ENCODE measurements around the gene ARHGAP26. TPM values are rescaled to one million over a fixed set of nuclear protein-coding genes. Genes with fewer than 3 reads are reported as not detected.

The ARHGAP26 gene
- total and polyA plus RNA-seq, 2 donors (not counting 3 experiments of a cell fraction or from before 2014, with no cell fraction given), result 3.1 to 16.2 TPM

GRCh38 chr5:143271431-143271830 lies 501.3 kb downstream of the ARHGAP26 start:
- H3K9me1 ChIP-seq (replicated peaks; ENCODE audit: control insufficient read depth, extremely low read depth, insufficient read depth, low read length), result no peaks in the 10 kb centered on the region
- no peak overlapping the region for H3K4me2 ChIP-seq (ENCODE audit: insufficient read depth, low read length)
- H4K20me1 ChIP-seq (replicated peaks; ENCODE audit: control insufficient read depth, extremely low read depth, insufficient read depth, low read length), result no peaks in the 10 kb centered on the region
- H3K79me2 ChIP-seq (ENCODE audit: control insufficient read depth, insufficient read depth, low read length), result no peaks in the 10 kb centered on the region
- TF ChIP-seq POLR2A (IDR thresholded peaks at IDR 0.05; ENCODE audit: low read depth, low read length) (no peak), FOS (IDR thresholded peaks at IDR 0.05; ENCODE audit: borderline replicate concordance, insufficient read depth, low read length) (no peak), MYC (IDR thresholded peaks at IDR 0.05; ENCODE audit: low read depth, low read length) (no peak), GATA2 (IDR thresholded peaks at IDR 0.05; ENCODE audit: insufficient read depth, insufficient read length, low read depth, low read length) (no peak), CTCF (IDR thresholded peaks at IDR 0.05; ENCODE audit: extremely low read depth in 1 of 2, insufficient read depth in 1 of 2, low read depth in 1 of 2, low read length in 2 of 2) (no peak), EZH2 (IDR thresholded peaks at IDR 0.05; ENCODE audit: borderline replicate concordance, low read depth, low read length, severe bottlenecking) (no peak), POLR2AphosphoS5 (IDR thresholded peaks at IDR 0.05; ENCODE audit: insufficient read depth, low read depth, low read length) (no peak), MAX (IDR thresholded peaks at IDR 0.05; ENCODE audit: insufficient read depth, insufficient read length) (no peak), JUN (IDR thresholded peaks at IDR 0.05; ENCODE audit: borderline replicate concordance, insufficient read depth, insufficient read length, low read depth) (no peak)
- CTCF ChIA-PET, result interaction anchor here (0.7 to 1.0 kb wide), 2 partner anchors 9 to 40 kb away, joined by 3 read pairs; no protein-coding TSS in a partner anchor
- DNase-seq (ENCODE audit: low read depth, low spot score), result no peak
- no peaks in the 10 kb centered on the region for H3K36me3 ChIP-seq (ENCODE audit: control insufficient read depth in 2 of 2, extremely low read depth in 1 of 2, insufficient read depth in 2 of 2, low read length in 2 of 2)
- dilution Hi-C loops (cut with MboI; ENCODE audit: extremely low pct_ligation_motif_present, low sequenced_read_pairs) (no loop called here), intact Hi-C loops (cut with micrococcal nuclease) (no loop called here)
- H3K27ac ChIP-seq (ENCODE audit: insufficient read depth, low read depth, low read length), result no peak overlapping the region
- no peak overlapping the region for H2AFZ ChIP-seq (ENCODE audit: low read depth, low read length)
- no peak for FAIRE-seq
- no peaks in the 10 kb centered on the region for H3K27me3 ChIP-seq (ENCODE audit: control insufficient read depth in 2 of 2, insufficient read depth in 2 of 2, low read length in 2 of 2)
- H3K9me3 ChIP-seq (replicated peaks; ENCODE audit: control insufficient read depth, insufficient read depth, low read length), result no peaks in the 10 kb centered on the region
- no peak overlapping the region for H3K4me3 ChIP-seq (replicated peaks in 1 of 3; ENCODE audit: insufficient read depth in 1 of 3, low read depth in 1 of 3, low read length in 3 of 3)
- H3K9ac ChIP-seq (replicated peaks; ENCODE audit: extremely low read depth, insufficient read depth, low read length), result no peak overlapping the region
- POLR2A ChIA-PET, result no interaction called here
- BruUV-seq (replicated peaks), result no TSS peak
- no peaks in the 10 kb centered on the region for H3K4me1 ChIP-seq (ENCODE audit: control insufficient read depth, extremely low read depth, insufficient read depth, low read length)
